ENCODE measurements around the gene BCOR. TPM values are rescaled to one million over a fixed set of nuclear protein-coding genes. Genes with fewer than 3 reads are reported as not detected.

BCOR gene
- total RNA-seq, 1 experiment from 2014 or later, result 134 TPM

DNA sequence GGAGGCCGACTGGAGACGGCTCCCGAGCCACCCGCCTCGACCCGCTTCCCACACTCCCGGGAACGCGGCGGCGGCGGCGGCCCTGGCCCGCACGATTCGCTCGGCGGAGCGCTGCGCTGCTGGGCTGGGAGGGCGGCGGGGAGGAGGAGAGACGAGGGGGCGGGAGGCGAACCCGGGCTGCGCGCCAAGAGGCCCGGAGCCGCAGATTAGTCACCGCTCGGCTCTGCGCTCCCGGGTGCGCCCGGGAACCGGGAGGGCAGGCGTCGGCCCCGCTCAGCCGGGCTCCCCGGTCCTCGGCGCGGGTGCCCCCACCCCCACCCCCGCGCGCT, 11.2 kb upstream of the BCOR start:
- Histone ChIP-seq H3K4me1 (ENCODE audit: insufficient read depth, low read length) (no peaks in the 10 kb centered on the region), H3K14ac (ENCODE audit: insufficient read depth, low read length) (peak overlapping the region; percentile 81), H3K4ac (ENCODE audit: low read depth, low read length) (no peak overlapping the region), H2BK120ac (ENCODE audit: low read depth, low read length, poor library complexity, severe bottlenecking) (no peak overlapping the region), H2AFZ (ENCODE audit: low read length) (no peak overlapping the region), H2BK5ac (ENCODE audit: insufficient read length, low read length) (no peak overlapping the region), H3K23me2 (ENCODE audit: insufficient read length, low read depth, low read length, poor library complexity, severe bottlenecking) (peaks cover 30% of the 10 kb centered on the region), H4K5ac (ENCODE audit: insufficient read length, low read depth, low read length) (no peak overlapping the region), H3K9ac (ENCODE audit: extremely low read depth, insufficient read length, low read length) (no peak overlapping the region), H3K79me2 (ENCODE audit: insufficient read depth, low read length) (no peaks in the 10 kb centered on the region), H3K79me1 (ENCODE audit: insufficient read depth, low read depth, low read length, poor library complexity, severe bottlenecking) (no peaks in the 10 kb centered on the region), H3K18ac (ENCODE audit: insufficient read length, low read depth, low read length) (peak overlapping the region; percentile 66), H3K9me3 (ENCODE audit: control insufficient read depth, low read depth, low read length) (no peaks in the 10 kb centered on the region), H2BK15ac (ENCODE audit: low read depth, low read length) (no peak overlapping the region; the same call in 1 of the 2 replicates), H3K23ac (ENCODE audit: insufficient read length, low read depth, low read length) (no peak overlapping the region), H2BK12ac (ENCODE audit: insufficient read length, low read depth, low read length) (no peak overlapping the region), H4K91ac (ENCODE audit: insufficient read length, low read depth, low read length) (no peak overlapping the region), H4K20me1 (ENCODE audit: control insufficient read depth, insufficient read depth, insufficient read length) (no peaks in the 10 kb centered on the region), H3K56ac (ENCODE audit: insufficient read length, low read depth, low read length) (no peak overlapping the region), H2BK20ac (ENCODE audit: low read depth, low read length, poor library complexity, severe bottlenecking) (no peak overlapping the region), H3T11ph (ENCODE audit: low read length) (no peak overlapping the region), H4K8ac (replicated peaks; ENCODE audit: insufficient read length, low read depth, low read length) (no peak overlapping the region), H3K4me2 (ENCODE audit: insufficient read depth, insufficient read length, low read length) (peak overlapping the region; percentile 72), H3K27me3 (ENCODE audit: insufficient read depth, low read length) (peaks cover 18% of the 10 kb centered on the region), H2AK5ac (ENCODE audit: insufficient read length, low read length) (no peak overlapping the region), H3K27ac (ENCODE audit: insufficient read length, low read depth, low read length) (no peak overlapping the region)
- H3K27ac Mint-ChIP-seq, result no peak overlapping the region
- DNase-seq, result peak; percentile 63
- peaks cover 15 to 25% of the 10 kb centered on the region in 2 experiments for H3K4me1 Mint-ChIP-seq
- H3K4me3 Mint-ChIP-seq, result peak overlapping the region; percentile 57 to 79; a peak in 4 of 5 replicates
- H3K9me3 Mint-ChIP-seq, result peaks cover 41 to 48% of the 10 kb centered on the region in 2 experiments
- no CpG with 5 or more reads among the region's 48 CpGs for WGBS (ENCODE audit: extremely low coverage, insufficient read length, low lambda C conversion rate)
- TF ChIP-seq, protein P1, sequence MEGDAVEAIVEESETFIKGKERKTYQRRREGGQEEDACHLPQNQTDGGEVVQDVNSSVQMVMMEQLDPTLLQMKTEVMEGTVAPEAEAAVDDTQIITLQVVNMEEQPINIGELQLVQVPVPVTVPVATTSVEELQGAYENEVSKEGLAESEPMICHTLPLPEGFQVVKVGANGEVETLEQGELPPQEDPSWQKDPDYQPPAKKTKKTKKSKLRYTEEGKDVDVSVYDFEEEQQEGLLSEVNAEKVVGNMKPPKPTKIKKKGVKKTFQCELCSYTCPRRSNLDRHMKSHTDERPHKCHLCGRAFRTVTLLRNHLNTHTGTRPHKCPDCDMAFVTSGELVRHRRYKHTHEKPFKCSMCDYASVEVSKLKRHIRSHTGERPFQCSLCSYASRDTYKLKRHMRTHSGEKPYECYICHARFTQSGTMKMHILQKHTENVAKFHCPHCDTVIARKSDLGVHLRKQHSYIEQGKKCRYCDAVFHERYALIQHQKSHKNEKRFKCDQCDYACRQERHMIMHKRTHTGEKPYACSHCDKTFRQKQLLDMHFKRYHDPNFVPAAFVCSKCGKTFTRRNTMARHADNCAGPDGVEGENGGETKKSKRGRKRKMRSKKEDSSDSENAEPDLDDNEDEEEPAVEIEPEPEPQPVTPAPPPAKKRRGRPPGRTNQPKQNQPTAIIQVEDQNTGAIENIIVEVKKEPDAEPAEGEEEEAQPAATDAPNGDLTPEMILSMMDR (conservative IDR thresholded peaks at IDR 0.05), result no peak
- H3K27me3 Mint-ChIP-seq (ENCODE audit: low read depth), result peaks cover 55% of the 10 kb centered on the region
- peaks cover 5 to 8% (median 5%) of the 10 kb centered on the region in 3 experiments; a peak in 4 of 7 replicates for H3K36me3 Mint-ChIP-seq (ENCODE audit: insufficient read depth in 1 of 3, low read depth in 3 of 3)

Data from H9 (cell line).